IMR-90 (cell line): Measurements from ENCODE around the gene PCDH19. TPM values are rescaled to one million over a fixed set of nuclear protein-coding genes. Genes with fewer than 3 reads are reported as not detected.

Experiments
- ATAC-seq: fragments of 200-7000 bp; cut with Tn5 transposase; 2 replicates; pipeline ENCODE4 v1.9.1; 2020; ENCODE audit warnings: low read depth, mild to moderate bottlenecking, moderate library complexity
- BruUV-seq: library from RNA; stranded (reverse); fragments of 400-500 nt; replicated peaks from 2 replicates; lab custom pipeline; 2021; lab: Mats Ljungman, UMichigan
- CTCF ChIA-PET: fragments of 300-600 bp; formaldehyde crosslinking; extraction: SDS; loops from one replicate; lab custom pipeline; 2021; ENCODE audit warnings: antibody characterized with exemption; lab: Yijun Ruan, JAX
- POLR2A ChIA-PET: fragments of 300-600 bp; sonication (Branson Sonifier 250); formaldehyde crosslinking; loops from one replicate; lab custom pipeline; 2022; ENCODE audit warnings: antibody characterized with exemption; ENCODE audit not compliant: unreplicated experiment; lab: Charles Lee
- DNase-seq: peaks from one replicate; pipeline ENCODE4 v3.0.0; 2013
- H2AFZ ChIP-seq: replicated peaks from 2 replicates; pipeline ENCODE3; 2013; ENCODE audit warnings: low read length, mild to moderate bottlenecking; ENCODE audit not compliant: poor library complexity
- H2AK5ac ChIP-seq: 2 replicates; pipeline ENCODE4 v1.6.1; 2013; ENCODE audit warnings: low read depth, low read length, inconsistent platforms
- H2AK9ac ChIP-seq: replicated peaks from 2 replicates; pipeline ENCODE3; 2013; ENCODE audit warnings: mild to moderate bottlenecking, low read depth, low read length, moderate library complexity; ENCODE audit not compliant: poor library complexity
- H2BK120ac ChIP-seq: 2 replicates; pipeline ENCODE4 v1.6.1; 2013; ENCODE audit warnings: low read depth, low read length, inconsistent platforms
- H2BK15ac ChIP-seq: 3 replicates; pipeline ENCODE4 v1.6.1; 2013; ENCODE audit warnings: low read depth, low read length, inconsistent platforms
- H2BK20ac ChIP-seq: 2 replicates; pipeline ENCODE4 v1.6.1; 2013; ENCODE audit warnings: low read depth, mild to moderate bottlenecking, inconsistent platforms, low read length, moderate library complexity
- H2BK5ac ChIP-seq: 2 replicates; pipeline ENCODE4 v1.6.1; 2013; ENCODE audit warnings: mild to moderate bottlenecking, low read depth, low read length, inconsistent platforms; ENCODE audit not compliant: poor library complexity, severe bottlenecking
- H3K14ac ChIP-seq: replicated peaks from 2 replicates; pipeline ENCODE4 v1.6.1; 2013; ENCODE audit warnings: low read depth, low read length, inconsistent platforms
- H3K18ac ChIP-seq: 2 replicates; pipeline ENCODE4 v1.6.1; 2013; ENCODE audit warnings: low read depth, low read length, control low read depth
- H3K23ac ChIP-seq: 2 replicates; pipeline ENCODE4 v1.6.1; 2013; ENCODE audit warnings: low read depth, low read length, inconsistent platforms
- H3K27ac ChIP-seq: 2 replicates; pipeline ENCODE4 v1.5.1; 2013; ENCODE audit warnings: mild to moderate bottlenecking, control low read depth, low read length; ENCODE audit not compliant: insufficient read depth
- H3K27me3 ChIP-seq: 2 replicates; pipeline ENCODE4 v1.6.1; 2013; ENCODE audit warnings: low read length; ENCODE audit not compliant: control insufficient read depth, insufficient read depth
- H3K36me3 ChIP-seq: 2 replicates; pipeline ENCODE4 v1.6.1; 2013; ENCODE audit warnings: low read length, mixed read lengths; ENCODE audit not compliant: control insufficient read depth, insufficient read depth
- H3K4ac ChIP-seq: 2 replicates; pipeline ENCODE4 v1.6.1; 2013; ENCODE audit warnings: low read depth, low read length, inconsistent platforms
- H3K4me1 ChIP-seq: 2 replicates; pipeline ENCODE4 v1.6.1; 2013; ENCODE audit warnings: low read length, mixed read lengths; ENCODE audit not compliant: control insufficient read depth, insufficient read depth
- H3K4me2 ChIP-seq: 2 replicates; pipeline ENCODE4 v1.6.1; 2013; ENCODE audit warnings: low read depth, mild to moderate bottlenecking, control low read depth, low read length, moderate library complexity
- H3K4me3 ChIP-seq: 2 replicates; pipeline ENCODE4 v1.5.1; 2013; ENCODE audit warnings: low read depth, mild to moderate bottlenecking, control low read depth, low read length, moderate library complexity; ENCODE audit not compliant: insufficient read depth
- H3K56ac ChIP-seq: 2 replicates; pipeline ENCODE4 v1.6.1; 2013; ENCODE audit warnings: low read length, inconsistent platforms; ENCODE audit not compliant: insufficient read depth; ENCODE audit errors: extremely low read depth
- H3K79me1 ChIP-seq, 2 experiments: 2 replicates each; pipeline ENCODE4 v1.6.1; 2013; ENCODE audit warnings: low read length in 2 of 2, inconsistent platforms in 1 of 2, low read depth in 1 of 2
- H3K9ac ChIP-seq: 2 replicates; pipeline ENCODE4 v1.6.1; 2013; ENCODE audit warnings: low read depth, low read length, control low read depth
- H3K9me1 ChIP-seq: 2 replicates; pipeline ENCODE4 v1.6.1; 2013; ENCODE audit warnings: low read length, inconsistent platforms; ENCODE audit not compliant: insufficient read depth
- H3K9me3 ChIP-seq: 2 replicates; pipeline ENCODE4 v1.6.1; 2013; ENCODE audit warnings: low read length; ENCODE audit not compliant: control insufficient read depth, insufficient read depth
- H4K20me1 ChIP-seq: 2 replicates; pipeline ENCODE4 v1.6.1; 2013; ENCODE audit warnings: low read length, inconsistent platforms; ENCODE audit not compliant: insufficient read depth
- H4K5ac ChIP-seq: 2 replicates; pipeline ENCODE4 v1.6.1; 2013; ENCODE audit warnings: mild to moderate bottlenecking, low read depth, low read length, control low read depth
- H4K8ac ChIP-seq, 2 experiments: 2 replicates each; pipeline ENCODE4 v1.6.1; 2013; ENCODE audit warnings: low read depth in 2 of 2, low read length in 2 of 2, control low read depth in 1 of 2, inconsistent platforms in 1 of 2
- H4K91ac ChIP-seq: 2 replicates; pipeline ENCODE4 v1.6.1; 2013; ENCODE audit warnings: low read depth, low read length, inconsistent platforms; ENCODE audit not compliant: insufficient read depth
- BHLHE40 ChIP-seq: fragments of 150-350 bp; IDR thresholded peaks from 2 replicates; pipeline ENCODE4 v1.6.1; 2016; ENCODE audit warnings: mild to moderate bottlenecking, low read depth, low read length
- CEBPB ChIP-seq: IDR thresholded peaks from 2 replicates; pipeline ENCODE4 v1.6.1; 2012; ENCODE audit warnings: low read depth, low read length, improper control_type of control experiment
- CTCF ChIP-seq: conservative IDR thresholded peaks from 2 replicates; pipeline ENCODE4 v1.5.1; 2012; ENCODE audit warnings: mild to moderate bottlenecking, low read depth, low read length, improper control_type of control experiment
- FOS ChIP-seq: fragments of 150-350 bp; IDR thresholded peaks from 2 replicates; pipeline ENCODE4 v1.6.1; 2016; ENCODE audit warnings: low read depth, low read length
- MAFK ChIP-seq: IDR thresholded peaks from 2 replicates; pipeline ENCODE4 v1.6.1; 2012; ENCODE audit warnings: low read depth, low read length, improper control_type of control experiment
- MXI1 ChIP-seq: IDR thresholded peaks from 2 replicates; pipeline ENCODE4 v1.6.1; 2012; ENCODE audit warnings: low read depth, mild to moderate bottlenecking, low read length, moderate library complexity, borderline replicate concordance
- NFE2L2 ChIP-seq: fragments of 150-350 bp; IDR thresholded peaks from 2 replicates; pipeline ENCODE4 v1.6.1; 2016; ENCODE audit warnings: low read depth, mild to moderate bottlenecking, low read length
- SMC3 ChIP-seq: fragments of 150-350 bp; IDR thresholded peaks from 2 replicates; pipeline ENCODE4 v1.6.1; 2016; ENCODE audit warnings: low read depth, mild to moderate bottlenecking, antibody characterized with exemption, low read length, moderate library complexity
- USF2 ChIP-seq: fragments of 150-350 bp; IDR thresholded peaks from 2 replicates; pipeline ENCODE4 v1.6.1; 2017; ENCODE audit warnings: mild to moderate bottlenecking, antibody characterized with exemption, low read length, low read depth
- WGBS, 2 experiments: methylation state at CpG; one replicate each; pipeline versions ENCODE4 v1.1.5 to v1.1.7; 2013; ENCODE audit warnings: missing lambda C conversion rate in 2 of 2; ENCODE audit not compliant: insufficient read length in 1 of 2; ENCODE audit errors: extremely low coverage in 2 of 2; 5-methylcytosine and 5-hydroxymethylcytosine counted together
- dilution Hi-C: fragments of 300-500 bp; cut with HindIII; formaldehyde crosslinking; loops from one replicate; pipeline ENCODE4 v1.14.3; 2018; ENCODE audit warnings: low sequenced_read_pairs; ENCODE audit not compliant: unreplicated experiment
- in situ Hi-C: fragments of 300-500 bp; cut with MboI; formaldehyde crosslinking; loops from 3 replicates; pipeline ENCODE4 v1.14.3; 2019; ENCODE audit warnings: low sequenced_read_pairs, inconsistent platforms, mixed read lengths
- intact Hi-C: fragments of 100-400 bp; cut with micrococcal nuclease; formaldehyde crosslinking; loops from 2 replicates; pipeline ENCODE4 v1.10.0; 2022
- polyA plus RNA-seq, 3 experiments: library from polyadenylated mRNA; depleted of rRNA; stranded (reverse); fragments of >200 nt; gene quantifications; 2 replicates each; pipeline ENCODE4 v1.2.3, GENCODE V29; 2012; ENCODE audit warnings: low replicate concordance in 1 of 3
- total RNA-seq: library from RNA; depleted of rRNA; stranded (reverse); fragments of >200 nt; gene quantifications from 2 replicates; pipeline ENCODE4 v1.2.3, GENCODE V29; 2012

The PCDH19 gene
- total and polyA plus RNA-seq, 2 of the 4 experiments (the other 2 are of a cell fraction): not detected

- Histone ChIP-seq H3K4me3 (no peak overlapping the region), H2AK5ac (no peak overlapping the region), H4K20me1 (no peaks in the 10 kb centered on the region), H3K79me1 (no peaks in the 10 kb centered on the region), H4K5ac (no peak overlapping the region), H3K4me2 (no peak overlapping the region), H3K4me1 (no peaks in the 10 kb centered on the region), H3K9me3 (no peaks in the 10 kb centered on the region), H3K36me3 (no peaks in the 10 kb centered on the region), H3K9ac (no peak overlapping the region), H2BK5ac (no peak overlapping the region), H2AK9ac (no peak overlapping the region), H3K4ac (no peak overlapping the region), H2BK120ac (no peak overlapping the region), H2BK20ac (no peak overlapping the region), H3K56ac (no peak overlapping the region), H4K8ac (no peak overlapping the region), H3K27ac (no peak overlapping the region), H3K18ac (no peak overlapping the region), H2BK15ac (no peak overlapping the region), H3K23ac (no peak overlapping the region), H3K27me3 (no peaks in the 10 kb centered on the region; the same call in 1 of the 2 replicates), H3K14ac (no peak overlapping the region), H2AFZ (no peak overlapping the region), H4K91ac (no peak overlapping the region), H3K9me1 (no peaks in the 10 kb centered on the region)
- ChIA-PET POLR2A (no interaction called here), CTCF (no interaction called here)
- BruUV-seq: no TSS peak
- dilution Hi-C loops (no loop called here), in situ Hi-C loops (no loop called here), intact Hi-C loops (no loop called here)
- no CpG with 5 or more reads among the region's 3 CpGs for WGBS, 2 experiments
- no peak for DNase-seq
- TF ChIP-seq MXI1 (no peak), CTCF (no peak), MAFK (no peak), SMC3 (no peak), CEBPB (no peak), USF2 (no peak), NFE2L2 (no peak), FOS (no peak), BHLHE40 (no peak)
- no peak for ATAC-seq
These were observed 94.5 kb downstream of the PCDH19 start for GRCh38 chrX:100315566-100315965.
